ENCODE results near the gene ECHDC3.

Gene ECHDC3

GRCh38 chr10:11787846-11788245 is 45.7 kb downstream of the ECHDC3 start:
- no peak for DNase-seq

DNA sequence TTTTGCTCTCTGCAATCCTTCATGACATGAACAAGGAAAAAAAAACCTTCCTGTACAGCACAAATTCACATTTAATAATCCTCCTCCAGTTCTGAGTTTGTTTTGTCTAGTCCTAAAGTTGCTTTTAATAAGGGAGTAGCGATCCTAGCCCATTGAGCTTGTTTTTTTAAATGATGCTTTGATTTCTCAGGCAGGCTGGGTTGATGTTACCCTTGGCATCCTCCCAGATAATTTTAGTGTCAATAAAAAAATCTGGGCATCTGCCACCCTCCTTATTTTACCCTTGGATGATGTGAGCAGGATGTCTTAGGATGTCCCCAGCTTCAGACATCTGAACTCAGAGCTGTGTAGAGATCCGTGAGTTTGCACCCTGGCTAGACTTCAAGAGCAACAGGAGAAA is 47.1 kb downstream of the ECHDC3 start:
- DNase-seq, result no peak

- no peak for DNase-seq
These were observed 47.8 kb downstream of the ECHDC3 start for GRCh38 chr10:11789956-11790355.

GRCh38 chr10:11793762-11794479 is 51.7 kb downstream of the ECHDC3 start:
- DNase-seq, result no peak

GRCh38 chr10:11794566-11794965 is 52.4 kb downstream of the ECHDC3 start:
- no peak for DNase-seq

DNA sequence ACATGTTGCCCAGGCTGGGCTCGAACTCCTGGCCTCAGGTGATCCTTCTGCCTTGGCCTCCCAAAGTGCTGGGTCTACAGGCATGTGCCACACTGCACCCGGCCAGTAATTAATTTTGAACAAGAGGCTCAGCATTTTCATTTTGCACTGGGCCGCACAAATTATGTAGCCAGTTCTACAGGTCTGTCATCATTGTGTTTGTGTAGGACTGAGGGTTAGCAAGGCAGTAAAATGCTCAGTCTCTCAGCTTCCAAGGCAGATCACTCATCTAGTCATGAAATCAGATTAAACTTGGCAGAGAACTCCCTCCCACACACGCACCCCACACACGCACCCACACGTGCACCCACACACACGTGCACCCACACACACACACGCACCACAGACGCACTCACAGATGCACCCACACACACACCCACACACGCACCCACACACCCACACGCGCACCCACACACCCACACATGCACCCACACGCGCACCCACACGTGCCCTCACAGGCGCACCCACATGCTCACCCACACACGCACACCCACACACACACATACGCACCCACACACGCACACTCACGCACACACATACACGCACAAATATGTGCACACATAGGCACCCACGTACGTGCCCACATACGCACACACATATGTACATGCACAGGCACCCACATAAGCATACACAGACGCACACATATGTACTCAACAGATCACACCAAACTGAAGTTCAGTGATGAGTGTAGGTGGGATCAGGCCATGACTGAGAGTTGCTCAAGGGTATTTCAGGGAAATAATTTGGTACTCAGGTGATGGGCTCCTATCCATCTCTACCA is 53.1 kb downstream of the ECHDC3 start:
- DNase-seq, result no peak

- no peak for DNase-seq
These were observed 54.3 kb downstream of the ECHDC3 start for GRCh38 chr10:11796474-11796873.

DNA sequence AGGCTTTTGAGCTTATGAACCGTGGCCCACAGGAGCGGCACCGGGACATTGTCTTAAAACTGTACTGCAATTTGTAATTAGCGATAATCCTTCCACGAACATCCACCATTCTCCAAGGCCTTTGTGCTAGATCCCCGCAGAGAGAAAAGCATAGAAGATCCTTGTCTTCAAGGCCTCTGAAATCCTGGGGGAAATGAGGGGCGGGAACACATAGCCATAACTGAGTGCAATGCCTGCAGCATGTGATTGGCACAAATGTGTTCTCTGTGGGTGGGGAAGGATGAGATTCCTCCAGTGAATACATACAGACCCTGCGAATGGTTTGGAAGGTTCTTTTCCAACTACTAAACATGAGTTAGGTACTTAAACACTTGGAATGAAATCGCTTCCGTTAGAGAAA is 55.1 kb downstream of the ECHDC3 start:
- DNase-seq, result no peak

- DNase-seq, result no peak
These were observed 55.9 kb downstream of the ECHDC3 start for GRCh38 chr10:11797847-11798633.

- DNase-seq, result no peak
These were observed 56.9 kb downstream of the ECHDC3 start for GRCh38 chr10:11798845-11799735.

- DNase-seq, result no peak
These were observed 57.5 kb downstream of the ECHDC3 start for GRCh38 chr10:11799736-11800080.

- DNase-seq, result no peak
These were observed 62.2 kb downstream of the ECHDC3 start for GRCh38 chr10:11804336-11804735.

DNA sequence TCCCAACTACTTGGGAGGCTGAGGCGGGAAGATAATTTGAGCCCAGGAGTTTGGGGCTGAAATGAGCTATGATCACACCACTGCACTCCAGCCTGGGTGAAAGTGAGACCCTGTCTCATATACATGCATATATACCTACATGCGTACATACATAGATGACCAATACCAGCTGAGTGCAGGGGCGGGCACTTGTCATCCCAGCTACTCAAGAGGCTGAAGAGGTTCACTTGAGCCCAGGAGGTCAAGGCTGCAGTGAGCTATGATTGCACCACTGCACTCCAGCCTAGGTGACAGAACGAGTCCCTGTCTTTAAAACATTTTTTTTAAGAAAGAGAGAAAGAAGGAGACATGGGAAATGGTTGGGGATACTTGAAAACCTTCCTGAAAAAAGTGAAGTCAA is 63.6 kb downstream of the ECHDC3 start:
- no peak for DNase-seq

GRCh38 chr10:11806706-11807105 is 64.5 kb downstream of the ECHDC3 start:
- no peak for DNase-seq

DNA sequence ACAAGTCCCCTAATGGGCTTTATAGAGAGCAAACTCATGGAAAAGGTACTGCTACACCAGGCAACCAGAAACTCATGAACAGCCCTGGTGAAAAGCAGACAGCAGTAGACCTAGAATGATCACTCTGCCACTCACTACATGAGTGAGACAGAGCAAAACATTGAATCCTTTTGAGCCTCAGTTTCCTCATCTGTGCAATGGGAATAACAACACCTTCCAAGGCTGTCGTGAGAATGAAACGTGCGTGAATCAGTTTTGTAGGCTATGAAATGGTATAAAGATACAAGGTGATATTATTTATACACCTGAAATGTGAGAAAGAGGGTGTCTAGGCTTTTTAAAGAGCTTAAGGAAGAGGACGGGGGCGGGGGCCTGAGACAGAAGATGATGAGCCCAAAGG is 66.6 kb downstream of the ECHDC3 start:
- DNase-seq, result no peak

DNA sequence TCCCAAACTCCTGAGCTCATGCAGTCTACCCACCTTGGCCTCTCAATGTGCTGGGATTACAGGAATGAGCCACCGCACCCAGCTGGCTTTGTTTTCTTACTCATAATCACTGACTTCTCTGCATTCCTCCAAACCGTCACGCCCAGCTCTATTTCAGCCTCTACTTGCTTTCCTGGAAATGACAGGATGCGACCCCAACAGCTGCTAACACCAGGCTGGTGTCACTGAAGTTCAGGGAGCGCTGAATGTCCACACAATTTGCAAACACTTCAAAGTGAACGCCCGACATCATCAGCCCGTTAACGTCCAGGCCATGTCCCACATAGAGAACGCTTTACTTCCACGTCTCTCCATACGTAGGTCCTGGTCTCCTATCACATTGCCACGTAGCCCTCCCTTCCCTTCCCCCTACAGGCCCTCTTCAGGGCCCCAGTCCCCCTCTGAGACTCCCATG is 68.2 kb downstream of the ECHDC3 start:
- DNase-seq, result no peak

DNA sequence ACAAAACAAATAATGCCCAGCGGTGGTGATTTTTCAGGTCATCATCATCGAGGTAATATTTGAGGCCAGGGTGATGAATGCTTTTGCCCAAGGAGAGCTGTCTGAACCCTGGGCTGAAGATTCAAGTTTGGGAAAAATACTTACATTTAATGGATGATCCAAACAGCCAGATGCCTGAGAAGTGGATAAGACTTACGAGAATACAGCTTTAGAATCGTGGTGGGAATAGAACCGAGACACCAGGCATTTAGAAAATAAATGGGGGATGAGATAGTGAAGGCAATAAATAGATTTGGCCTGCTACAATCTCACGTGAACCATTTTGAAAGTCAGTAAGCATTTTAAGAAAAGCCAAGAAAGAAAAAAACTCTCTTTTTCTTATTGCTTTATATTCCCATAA is 68.8 kb downstream of the ECHDC3 start:
- DNase-seq, result no peak

DNA sequence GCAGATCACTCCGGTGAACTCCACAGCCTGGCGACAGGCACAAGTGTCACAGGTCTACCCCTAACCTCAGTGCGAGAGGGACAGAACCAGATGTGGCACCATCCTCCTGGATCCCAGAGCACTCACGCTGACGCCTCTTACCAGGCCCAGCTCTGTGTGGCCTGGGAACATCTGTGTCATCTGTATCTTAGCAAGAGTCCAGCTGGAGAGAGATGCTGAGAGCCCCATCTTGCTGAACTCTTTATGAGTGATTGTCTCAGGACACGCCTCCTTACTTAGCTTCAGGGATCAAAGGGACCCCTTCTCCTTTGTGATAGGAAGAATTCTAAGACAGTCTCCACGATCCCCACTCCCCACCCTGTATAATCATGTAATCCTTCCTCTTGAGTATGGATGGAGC is 71.0 kb downstream of the ECHDC3 start:
- DNase-seq, result no peak

Measured in activated CD4-positive, alpha-beta T cell treated with anti-CD3 and anti-CD28 coated beads, Interleukin-10, Interleukin-2, amounts not matched to agents 100 ng/mL and 50 ng/mL, durations not matched to agents 16 hours and 8 hours (primary cell).